A549 treated with AZD2906 at 1 μM for 4 hours (cell line): ENCODE measurements around the gene ATG9A. TPM values are rescaled to one million over a fixed set of nuclear protein-coding genes. Genes with fewer than 3 reads are reported as not detected.

ENCODE experiments used
- total RNA-seq: library from RNA; stranded (reverse); fragments of 200-300 nt; extraction: Qiagen RNA extraction; gene quantifications from 5 replicates; pipeline ENCODE4 v1.2.3, GENCODE V29; 2022

The ATG9A gene
- total RNA-seq = 39.3 to 45.7 TPM (median 44.4 TPM) in 5 replicates

GRCh38 chr2:219229305-219230058 lies at the start of gene ATG9A, which contains the start of gene ANKZF1:
Gene ATG9A, minus strand, starts transcription at chr2:219229636. Its CDS starts 1,612 bp downstream, at chr2:219228024.
Gene ANKZF1, plus strand, starts transcription at chr2:219229806. Its CDS starts 452 bp downstream, at chr2:219230258.

GRCh38 chr2:219253753-219254589 lies 24.5 kb upstream of the ATG9A start, which contains the start of gene TUBA4A:
Gene TUBA4A, minus strand, starts transcription at chr2:219253918. Its CDS starts 60 bp downstream, at chr2:219253858.

GRCh38 chr2:219252900-219253752 lies 23.7 kb upstream of the ATG9A start, which contains the start of gene TUBA4B:
Gene TUBA4B, plus strand, starts transcription at chr2:219253243. Its CDS starts 165 bp downstream, at chr2:219253408.

GRCh38 chr2:219245148-219245898 lies 15.9 kb upstream of the ATG9A start, which contains the start of the genes GLB1L and STK16:
Gene GLB1L, minus strand, starts transcription at chr2:219245444. Its CDS starts 1,871 bp downstream, at chr2:219243573.
Gene STK16, plus strand, starts transcription at chr2:219245479. Its CDS starts 521 bp downstream, at chr2:219246000.

GRCh38 chr2:219218732-219219701 lies 10.4 kb downstream of the ATG9A start, which contains the start of gene ABCB6:
Gene ABCB6, minus strand, starts transcription at chr2:219218958. Its CDS starts 285 bp downstream, at chr2:219218673.

DNA sequence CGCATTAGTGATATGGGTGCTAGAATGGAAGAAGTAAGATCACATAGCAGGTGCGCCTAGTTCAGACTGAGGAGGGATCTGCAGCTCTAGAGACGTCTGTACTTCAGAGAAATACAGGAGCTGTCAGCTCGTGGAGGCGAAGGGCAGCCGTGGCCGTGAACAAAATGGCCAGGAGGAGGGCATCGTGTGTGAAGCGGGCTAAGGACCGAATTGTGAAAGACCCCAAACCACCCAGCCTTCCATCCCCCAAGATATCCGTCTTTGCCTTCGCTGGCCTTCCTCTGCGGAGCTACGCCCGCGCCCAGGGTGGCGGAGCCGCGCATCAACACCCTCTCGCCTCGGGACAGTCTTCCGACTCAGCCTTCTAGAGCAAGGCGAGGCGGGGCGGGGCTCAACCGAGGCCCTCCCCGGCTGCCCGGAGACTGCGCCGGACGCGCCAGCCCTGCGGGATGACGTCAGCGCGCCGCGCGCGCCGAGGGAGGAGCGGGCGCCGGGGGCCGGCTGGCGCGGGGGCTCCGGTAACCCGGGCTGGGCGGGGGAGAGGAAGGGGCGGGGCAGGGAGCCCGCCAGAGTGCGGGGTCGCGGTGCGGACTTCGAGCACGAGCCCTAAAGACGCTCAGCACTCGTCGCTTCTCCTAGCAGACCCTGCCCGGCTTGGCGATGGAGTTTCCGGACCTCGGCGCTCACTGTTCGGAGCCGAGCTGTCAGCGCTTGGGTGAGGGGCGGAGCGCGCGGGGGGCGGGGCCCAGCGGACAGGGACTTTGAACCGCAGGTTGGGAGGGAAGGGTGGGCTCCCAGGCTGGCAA lies 22.9 kb downstream of the ATG9A start, which contains the start of gene ZFAND2B:
TSS of gene ZFAND2B (plus strand) at position 455 of the 806 bp plus-strand sequence. CDS start at position 661, 206 bp downstream.

GRCh38 chr2:219177552-219178376 lies 51.7 kb downstream of the ATG9A start, which contains the start of gene RETREG2:
Gene RETREG2, plus strand, starts transcription at chr2:219178275. Its CDS starts 78 bp downstream, at chr2:219178353.

GRCh38 chr2:219176818-219177551 lies 52.5 kb downstream of the ATG9A start, which contains the start of gene CNPPD1:
Gene CNPPD1, minus strand, starts transcription at chr2:219176925. Its CDS starts 97 bp downstream, at chr2:219176828.

DNA sequence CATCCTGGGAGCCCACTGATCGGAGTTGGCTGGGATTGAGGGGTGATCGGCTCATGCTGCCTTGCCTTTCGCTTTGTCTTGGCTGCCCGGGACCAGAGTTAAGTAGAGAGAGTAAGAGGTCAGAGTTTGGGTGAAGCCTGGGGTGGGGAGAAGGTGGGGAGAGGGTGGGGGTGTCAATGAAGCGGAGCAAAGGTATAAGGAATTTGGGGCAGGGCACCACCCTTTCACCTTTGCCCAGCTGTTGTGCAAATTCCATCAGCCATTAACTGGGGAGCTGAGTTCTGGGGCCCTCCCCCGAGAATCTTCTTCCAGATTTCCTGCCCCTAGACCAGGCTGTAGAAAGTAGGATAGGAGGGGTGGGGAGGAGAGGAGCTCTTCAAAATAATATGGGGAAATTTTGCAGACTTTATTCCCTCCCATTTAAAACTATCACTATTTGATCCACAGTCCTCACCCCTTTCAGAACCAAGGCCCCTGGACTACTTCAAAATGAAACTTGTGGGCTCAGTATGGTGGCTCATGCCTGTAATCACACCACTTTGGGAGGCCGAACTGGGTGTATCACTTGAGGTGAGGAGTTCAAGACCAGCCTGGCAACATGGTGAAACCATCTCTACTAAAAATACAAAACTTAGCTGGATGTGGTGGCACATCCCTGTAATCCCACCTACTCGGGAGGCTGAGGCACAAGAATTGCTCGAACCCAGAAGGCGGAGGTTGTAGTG lies 59.3 kb downstream of the ATG9A start, which contains the start of gene SLC23A3:
TSS of gene SLC23A3 (minus strand) at position 100 of the 725 bp plus-strand sequence. CDS start at position 55, 45 bp downstream.

Other genes starting within 250 kb of the ATG9A start
- gene FEV, start 244.5 kb downstream of the ATG9A start, total RNA-seq = not detected in 5 replicates
- 0.10 to 0.25 TPM in 2 of 5 replicates, not detected in the others for gene CRYBA2, start 236.2 kb downstream of the ATG9A start, total RNA-seq
- 0.11 to 0.32 TPM (median 0.17 TPM) in 5 replicates for gene CFAP65, start 188.1 kb downstream of the ATG9A start, total RNA-seq
- gene IHH, start 168.7 kb downstream of the ATG9A start, total RNA-seq = 0.28 to 0.88 TPM (median 0.74 TPM) in 5 replicates
- 15.2 to 19.0 TPM (median 16.9 TPM) in 5 replicates for gene NHEJ1, start 68.8 kb downstream of the ATG9A start, total RNA-seq
- gene SLC23A3, start 59.6 kb downstream of the ATG9A start, total RNA-seq = 0.13 to 0.63 TPM (median 0.41 TPM) in 5 replicates
- gene CNPPD1, start 52.7 kb downstream of the ATG9A start, total RNA-seq = 39.9 to 49.9 TPM (median 47.1 TPM) in 5 replicates
- gene RETREG2, start 51.4 kb downstream of the ATG9A start, total RNA-seq = 65.5 to 83.4 TPM (median 79.7 TPM) in 5 replicates
- 16.7 to 21.2 TPM (median 20.2 TPM) in 5 replicates for gene ZFAND2B, start 22.9 kb downstream of the ATG9A start, total RNA-seq
- 21.3 to 30.4 TPM (median 27.3 TPM) in 5 replicates for gene ABCB6, start 10.7 kb downstream of the ATG9A start, total RNA-seq
- 12.5 to 17.3 TPM (median 15.3 TPM) in 5 replicates for gene ANKZF1, start 170 bp upstream of the ATG9A start, total RNA-seq
- gene GLB1L, start 15.8 kb upstream of the ATG9A start, total RNA-seq = 5.7 to 6.4 TPM (median 5.8 TPM) in 5 replicates
- gene STK16, start 15.8 kb upstream of the ATG9A start, total RNA-seq = 27.6 to 31.6 TPM (median 29.1 TPM) in 5 replicates
- gene TUBA4B, start 23.6 kb upstream of the ATG9A start, total RNA-seq = 0.10 to 0.32 TPM (median 0.12 TPM) in 5 replicates
- 225 to 347 TPM (median 253 TPM) in 5 replicates for gene TUBA4A, start 24.3 kb upstream of the ATG9A start, total RNA-seq
- gene DNAJB2, start 49.7 kb upstream of the ATG9A start, total RNA-seq = 32.4 to 37.7 TPM (median 36.7 TPM) in 5 replicates
- 0.95 to 1.5 TPM (median 1.3 TPM) in 5 replicates for gene PTPRN, start 79.8 kb upstream of the ATG9A start, total RNA-seq
- not detected in 5 replicates for gene RESP18, start 103.1 kb upstream of the ATG9A start, total RNA-seq
- gene DNPEP, start 158.3 kb upstream of the ATG9A start, total RNA-seq = 56.8 to 62.2 TPM (median 60.4 TPM) in 5 replicates
- gene DES, start 188.7 kb upstream of the ATG9A start, total RNA-seq = 0.14 to 0.69 TPM (median 0.27 TPM) in 5 replicates
- 6.5 to 11.6 TPM (median 9.6 TPM) in 5 replicates for gene SPEG, start 205.2 kb upstream of the ATG9A start, total RNA-seq